ENCODE measurements around the gene OR52B4. TPM values are rescaled to one million over a fixed set of nuclear protein-coding genes. Genes with fewer than 3 reads are reported as not detected.
"Not testable (repeated sequence)": the region's sequence is repeated elsewhere in the genome, so short reads cannot be mapped to it uniquely, and the experiment has no call there.

OR52B4 gene
- total RNA-seq, 2 experiments from 2014 or later = not detected

GRCh38 chr11:4334356-4334755 lies 33.8 kb downstream of the OR52B4 start:
- H3K9me3 Mint-ChIP-seq; H3K4me3 Mint-ChIP-seq; ATAC-seq (ENCODE audit: low read depth); H3K36me3 Mint-ChIP-seq; H3K4me1 Mint-ChIP-seq; POLR2A ChIA-PET; H3K27ac Mint-ChIP-seq; DNase-seq; H3K27me3 Mint-ChIP-seq: not testable (repeated sequence)

Other genes starting within 250 kb of the OR52B4 start
- gene TRIM21, start 25.3 kb upstream of the OR52B4 start, total RNA-seq = 10 to 100 TPM; 51.6 to 56.4 TPM
- not detected for gene OR52K2, start 80.9 kb upstream of the OR52B4 start, total RNA-seq
- gene OR52K1, start 114.3 kb upstream of the OR52B4 start, total RNA-seq = not detected
- not detected for gene OR52M1, start 176.8 kb upstream of the OR52B4 start, total RNA-seq
- not detected for gene OR52I2, start 213.4 kb upstream of the OR52B4 start, total RNA-seq
- gene OR52I1, start 225.7 kb upstream of the OR52B4 start, total RNA-seq = not detected
- 10 to 100 TPM; 17.7 to 21.4 TPM for gene TRIM68, start 239.8 kb upstream of the OR52B4 start, total RNA-seq

Measured in activated naive CD8-positive, alpha-beta T cell treated with anti-CD3 and anti-CD28 coated beads, Interleukin-2, amount 10 ng/mL, durations not matched to agents 7 days and 5 days (primary cell).